Glutamatergic neuron (in vitro differentiated cells): ENCODE results near the gene ANXA6. TPM values are rescaled to one million over a fixed set of nuclear protein-coding genes. Genes with fewer than 3 reads are reported as not detected.
"Not testable (repeated sequence)": the region's sequence is repeated elsewhere in the genome, so short reads cannot be mapped to it uniquely, and the experiment has no call there.

Experiments
- DNase-seq: peaks from one replicate; pipeline ENCODE4 v3.0.0; 2022
- H3K27ac Mint-ChIP-seq: one replicate; pipeline ENCODE4 v1.8.0; 2020; ENCODE audit warnings: mild to moderate bottlenecking, mixed read lengths, inconsistent platforms; ENCODE audit not compliant: unreplicated experiment
- H3K27me3 Mint-ChIP-seq: one replicate; pipeline ENCODE4 v1.8.0; 2020; ENCODE audit warnings: mild to moderate bottlenecking, moderate library complexity, mixed read lengths, inconsistent platforms; ENCODE audit not compliant: unreplicated experiment
- H3K36me3 Mint-ChIP-seq: one replicate; pipeline ENCODE4 v1.8.0; 2020; ENCODE audit warnings: mild to moderate bottlenecking, mixed read lengths, inconsistent platforms; ENCODE audit not compliant: unreplicated experiment
- H3K4me1 Mint-ChIP-seq: one replicate; pipeline ENCODE4 v1.8.0; 2020; ENCODE audit warnings: mild to moderate bottlenecking, low read depth, mixed read lengths, inconsistent platforms; ENCODE audit not compliant: unreplicated experiment
- H3K4me3 Mint-ChIP-seq: one replicate; pipeline ENCODE4 v1.8.0; 2020; ENCODE audit warnings: mild to moderate bottlenecking, mixed read lengths, inconsistent platforms; ENCODE audit not compliant: unreplicated experiment
- H3K9me3 Mint-ChIP-seq: one replicate; pipeline ENCODE4 v1.8.0; 2020; ENCODE audit warnings: mild to moderate bottlenecking, moderate library complexity, mixed read lengths, inconsistent platforms; ENCODE audit not compliant: unreplicated experiment
- total RNA-seq: library from RNA; stranded (reverse); fragmentation: NEBNext Ultra II Directional; extraction: Animal tissue kit (Norgen Biotek cat#: 25700); gene quantifications from one replicate; pipeline ENCODE4 v1.2.1, GENCODE V29; 2021; ENCODE audit not compliant: unreplicated experiment
- TF ChIP-seq, protein P1 (sequence below): fragments of 200-600 bp; sonication (generic); IDR thresholded peaks from one replicate; pipeline ENCODE4 v1.5.0; 2021; ENCODE audit not compliant: partially characterized antibody, unreplicated experiment

Gene ANXA6
- total RNA-seq, 1 donor from 2014 or later: 143 TPM

DNA sequence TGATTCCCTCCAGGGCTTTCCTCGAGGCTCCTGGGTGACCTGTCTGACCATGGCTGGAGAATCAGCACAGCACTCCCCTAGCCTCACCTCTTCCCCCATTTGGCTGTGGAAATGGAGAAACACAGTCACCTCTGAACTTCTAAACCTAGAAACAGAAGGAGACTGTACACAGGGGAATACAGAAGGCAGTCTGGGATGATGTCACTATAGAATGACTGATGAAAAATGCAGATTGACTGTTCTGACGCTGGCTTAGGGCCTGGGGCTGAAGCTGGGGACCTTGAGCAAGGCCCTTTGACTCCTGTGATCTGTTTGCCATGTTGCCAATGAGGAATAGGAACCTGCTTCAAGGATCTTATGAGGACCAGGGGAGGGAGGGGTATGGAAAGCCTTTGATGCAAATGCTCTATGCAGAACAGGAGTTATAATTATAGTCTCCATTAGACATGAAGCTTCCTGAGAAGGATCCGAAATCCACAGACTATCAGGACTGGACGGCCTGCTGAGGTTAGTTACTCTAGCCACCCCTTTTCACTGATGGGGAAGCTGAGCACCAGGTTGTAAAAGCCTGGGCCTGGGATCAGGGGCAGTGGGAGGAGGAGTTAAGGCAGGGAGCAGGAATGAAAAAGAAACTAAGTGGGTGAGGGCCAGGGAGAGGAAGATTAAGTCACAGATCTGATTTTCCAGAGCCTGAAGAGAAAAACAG lies 24.4 kb upstream of the ANXA6 start:
- DNase-seq: peak; percentile 31
- H3K27ac Mint-ChIP-seq: peak overlapping the region; percentile 91
- H3K27me3 Mint-ChIP-seq: peaks cover 2% of the 10 kb centered on the region
- peaks cover 5% of the 10 kb centered on the region for H3K36me3 Mint-ChIP-seq
- TF ChIP-seq, protein P1, sequence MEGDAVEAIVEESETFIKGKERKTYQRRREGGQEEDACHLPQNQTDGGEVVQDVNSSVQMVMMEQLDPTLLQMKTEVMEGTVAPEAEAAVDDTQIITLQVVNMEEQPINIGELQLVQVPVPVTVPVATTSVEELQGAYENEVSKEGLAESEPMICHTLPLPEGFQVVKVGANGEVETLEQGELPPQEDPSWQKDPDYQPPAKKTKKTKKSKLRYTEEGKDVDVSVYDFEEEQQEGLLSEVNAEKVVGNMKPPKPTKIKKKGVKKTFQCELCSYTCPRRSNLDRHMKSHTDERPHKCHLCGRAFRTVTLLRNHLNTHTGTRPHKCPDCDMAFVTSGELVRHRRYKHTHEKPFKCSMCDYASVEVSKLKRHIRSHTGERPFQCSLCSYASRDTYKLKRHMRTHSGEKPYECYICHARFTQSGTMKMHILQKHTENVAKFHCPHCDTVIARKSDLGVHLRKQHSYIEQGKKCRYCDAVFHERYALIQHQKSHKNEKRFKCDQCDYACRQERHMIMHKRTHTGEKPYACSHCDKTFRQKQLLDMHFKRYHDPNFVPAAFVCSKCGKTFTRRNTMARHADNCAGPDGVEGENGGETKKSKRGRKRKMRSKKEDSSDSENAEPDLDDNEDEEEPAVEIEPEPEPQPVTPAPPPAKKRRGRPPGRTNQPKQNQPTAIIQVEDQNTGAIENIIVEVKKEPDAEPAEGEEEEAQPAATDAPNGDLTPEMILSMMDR: no peak
- H3K9me3 Mint-ChIP-seq: peaks cover 5% of the 10 kb centered on the region
- H3K4me1 Mint-ChIP-seq: peaks cover 19% of the 10 kb centered on the region
- peak overlapping the region; percentile 53 for H3K4me3 Mint-ChIP-seq

- Mint-ChIP-seq H3K4me1 (peaks cover 19% of the 10 kb centered on the region), H3K36me3 (no peaks in the 10 kb centered on the region), H3K27ac (no peak overlapping the region), H3K27me3 (peaks cover 2% of the 10 kb centered on the region), H3K4me3 (no peak overlapping the region), H3K9me3 (peaks cover 6% of the 10 kb centered on the region)
- DNase-seq: no peak
- TF ChIP-seq, protein P1: no peak
Measured at GRCh38 chr5:151180291-151180690, 22.7 kb upstream of the ANXA6 start.

GRCh38 chr5:151179489-151179840 lies 21.9 kb upstream of the ANXA6 start:
- H3K36me3 Mint-ChIP-seq: no peaks in the 10 kb centered on the region
- H3K27me3 Mint-ChIP-seq: peaks cover 2% of the 10 kb centered on the region
- no peak overlapping the region for H3K4me3 Mint-ChIP-seq
- peaks cover 6% of the 10 kb centered on the region for H3K9me3 Mint-ChIP-seq
- TF ChIP-seq, protein P1: no peak
- no peak overlapping the region for H3K27ac Mint-ChIP-seq
- DNase-seq: no peak
- peaks cover 22% of the 10 kb centered on the region for H3K4me1 Mint-ChIP-seq

DNA sequence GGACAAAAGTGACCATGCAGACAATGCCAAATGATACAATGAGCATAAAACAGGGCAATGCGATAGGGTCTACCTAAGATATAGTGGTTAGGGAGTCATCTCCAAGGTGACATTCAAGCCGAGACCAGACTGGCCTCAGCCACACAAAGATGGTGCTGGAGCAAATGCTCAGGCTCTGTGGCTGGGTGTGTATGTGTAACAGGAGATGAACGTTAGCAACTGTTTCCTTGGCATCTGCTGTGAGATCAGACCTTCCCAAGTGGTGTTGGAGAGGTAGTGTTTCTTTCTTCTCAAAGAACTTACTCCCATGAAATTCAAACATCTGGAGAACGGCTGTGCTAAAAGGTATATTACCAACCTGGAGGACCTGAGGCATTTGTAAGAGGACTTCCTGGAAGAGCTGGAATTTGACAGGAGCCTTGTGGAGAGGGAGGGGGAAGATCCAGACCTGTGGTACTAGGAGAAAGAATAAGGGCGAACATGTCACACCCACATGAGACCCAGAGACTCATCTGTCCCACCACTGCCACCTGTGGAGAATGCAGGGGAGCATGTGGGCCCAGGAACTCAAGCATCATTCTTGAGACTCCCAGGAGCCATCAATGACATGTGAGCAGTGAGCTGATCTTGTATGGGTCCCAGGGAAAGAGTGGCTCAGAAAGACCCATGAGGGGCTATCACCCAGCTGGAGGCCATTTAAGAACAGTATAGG lies 21.4 kb upstream of the ANXA6 start:
- Mint-ChIP-seq H3K36me3 (no peaks in the 10 kb centered on the region), H3K27ac (no peak overlapping the region), H3K4me1 (peaks cover 17% of the 10 kb centered on the region), H3K4me3 (no peak overlapping the region), H3K27me3 (peaks cover 2% of the 10 kb centered on the region), H3K9me3 (peaks cover 6% of the 10 kb centered on the region)
- TF ChIP-seq, protein P1: no peak
- DNase-seq: no peak

DNA sequence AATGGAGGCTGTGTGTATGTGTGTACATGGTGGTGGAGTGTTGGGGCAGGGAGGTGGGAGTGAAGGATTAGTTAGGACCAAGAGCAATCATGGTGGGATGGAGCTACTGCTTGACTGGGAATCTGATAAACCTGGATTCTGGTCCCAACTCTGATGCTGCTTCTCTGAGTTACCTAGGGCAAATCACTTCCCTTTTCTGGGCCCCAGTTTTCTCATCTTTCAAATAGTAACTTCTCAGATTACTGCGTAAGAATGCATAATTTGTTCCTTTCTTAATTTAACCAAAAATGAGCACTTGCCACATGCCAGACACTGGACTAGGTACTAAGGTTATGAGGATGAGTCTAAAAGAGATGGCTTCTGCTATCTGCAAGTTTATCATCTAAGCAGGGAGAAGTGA lies 20.8 kb upstream of the ANXA6 start:
- Mint-ChIP-seq H3K4me1 (peaks cover 11% of the 10 kb centered on the region), H3K4me3 (no peak overlapping the region), H3K36me3 (no peaks in the 10 kb centered on the region), H3K9me3 (peaks cover 6% of the 10 kb centered on the region), H3K27me3 (peaks cover 2% of the 10 kb centered on the region), H3K27ac (no peak overlapping the region)
- no peak for DNase-seq
- TF ChIP-seq, protein P1: no peak

GRCh38 chr5:151176268-151176667 lies 18.7 kb upstream of the ANXA6 start:
- H3K4me1 Mint-ChIP-seq, H3K4me3 Mint-ChIP-seq, H3K36me3 Mint-ChIP-seq, H3K27me3 Mint-ChIP-seq, DNase-seq, H3K27ac Mint-ChIP-seq, H3K9me3 Mint-ChIP-seq: not testable (repeated sequence)
